ENCODE measurements around the gene TEC. TPM values are rescaled to one million over a fixed set of nuclear protein-coding genes. Genes with fewer than 3 reads are reported as not detected.

The TEC gene
- total RNA-seq, 4 donors from 2014 or later = 3.6 to 12.7 (median 3.9) TPM

DNA sequence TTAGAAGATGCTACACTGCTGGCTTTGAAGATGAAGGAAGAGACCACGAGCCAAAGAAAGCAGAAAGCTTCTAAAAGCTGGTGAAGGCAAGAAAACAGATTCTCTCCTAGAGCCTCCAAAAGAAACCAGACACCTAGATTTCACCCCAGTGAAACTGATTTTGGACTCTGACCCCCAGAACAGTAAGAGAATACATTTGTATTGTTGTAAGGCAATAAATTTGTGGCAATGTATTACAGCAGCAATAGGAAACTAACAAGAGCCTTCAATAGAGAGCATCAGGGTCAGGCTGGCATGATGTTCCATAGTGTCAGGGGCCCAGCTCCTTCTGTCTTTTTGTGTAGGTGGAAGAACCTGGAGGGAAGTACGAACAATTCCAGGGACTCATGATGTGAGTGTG lies 6.0 kb upstream of the TEC start:
- Histone ChIP-seq H3K9me3 (no peaks in the 10 kb centered on the region), H3K27me3 (no peaks in the 10 kb centered on the region), H3K4me1 (no peaks in the 10 kb centered on the region), H3K4me3 (replicated peaks in 1 of 3) (no peak overlapping the region), H3K27ac (no peak overlapping the region), H3K36me3 (no peaks in the 10 kb centered on the region)
- intact Hi-C loops (cut with DNase I) = no loop called here
- TF ChIP-seq POLR2A (IDR thresholded peaks at IDR 0.05) = no peak
- TF ChIP-seq, protein P1, sequence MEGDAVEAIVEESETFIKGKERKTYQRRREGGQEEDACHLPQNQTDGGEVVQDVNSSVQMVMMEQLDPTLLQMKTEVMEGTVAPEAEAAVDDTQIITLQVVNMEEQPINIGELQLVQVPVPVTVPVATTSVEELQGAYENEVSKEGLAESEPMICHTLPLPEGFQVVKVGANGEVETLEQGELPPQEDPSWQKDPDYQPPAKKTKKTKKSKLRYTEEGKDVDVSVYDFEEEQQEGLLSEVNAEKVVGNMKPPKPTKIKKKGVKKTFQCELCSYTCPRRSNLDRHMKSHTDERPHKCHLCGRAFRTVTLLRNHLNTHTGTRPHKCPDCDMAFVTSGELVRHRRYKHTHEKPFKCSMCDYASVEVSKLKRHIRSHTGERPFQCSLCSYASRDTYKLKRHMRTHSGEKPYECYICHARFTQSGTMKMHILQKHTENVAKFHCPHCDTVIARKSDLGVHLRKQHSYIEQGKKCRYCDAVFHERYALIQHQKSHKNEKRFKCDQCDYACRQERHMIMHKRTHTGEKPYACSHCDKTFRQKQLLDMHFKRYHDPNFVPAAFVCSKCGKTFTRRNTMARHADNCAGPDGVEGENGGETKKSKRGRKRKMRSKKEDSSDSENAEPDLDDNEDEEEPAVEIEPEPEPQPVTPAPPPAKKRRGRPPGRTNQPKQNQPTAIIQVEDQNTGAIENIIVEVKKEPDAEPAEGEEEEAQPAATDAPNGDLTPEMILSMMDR (IDR thresholded peaks at IDR 0.05) = no peak
- 83 to 84% methylated on average over 2 of the region's 2 CpGs for WGBS, 2 donors
- DNase-seq = no peak

DNA sequence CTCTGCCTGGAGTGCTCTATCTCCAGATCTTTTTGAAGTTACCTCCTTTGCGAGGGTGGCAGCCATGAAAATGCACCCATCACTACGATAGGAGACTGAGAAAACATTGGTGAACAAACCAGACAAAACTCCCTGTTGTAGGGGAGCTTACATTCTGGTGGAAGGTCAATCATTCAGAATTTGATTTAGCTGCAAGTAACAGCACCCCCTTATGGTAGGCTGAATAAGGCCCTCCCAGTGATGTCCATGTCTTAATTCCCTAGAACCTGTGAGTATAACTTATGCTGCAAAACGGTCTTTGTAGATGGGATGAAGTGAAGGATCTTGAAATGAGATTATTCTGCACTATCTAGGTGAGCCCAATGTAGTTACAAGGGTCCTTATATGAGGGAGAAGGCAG lies 5.6 kb upstream of the TEC start:
- no peaks in the 10 kb centered on the region for H3K9me3 ChIP-seq
- H3K36me3 ChIP-seq = no peaks in the 10 kb centered on the region
- intact Hi-C loops (cut with DNase I) = no loop called here
- no peak overlapping the region for H3K27ac ChIP-seq
- H3K4me1 ChIP-seq = no peaks in the 10 kb centered on the region
- no peaks in the 10 kb centered on the region for H3K27me3 ChIP-seq
- TF ChIP-seq POLR2A (IDR thresholded peaks at IDR 0.05) = no peak
- TF ChIP-seq, protein P1 (IDR thresholded peaks at IDR 0.05) = peak in 3 of 6 experiments; percentile 9 to 32 (median 17)
- no peak for DNase-seq
- WGBS, 2 donors = 70 to 75% methylated on average over 3 of the region's 3 CpGs
- H3K4me3 ChIP-seq (replicated peaks in 1 of 3) = no peak overlapping the region

DNA sequence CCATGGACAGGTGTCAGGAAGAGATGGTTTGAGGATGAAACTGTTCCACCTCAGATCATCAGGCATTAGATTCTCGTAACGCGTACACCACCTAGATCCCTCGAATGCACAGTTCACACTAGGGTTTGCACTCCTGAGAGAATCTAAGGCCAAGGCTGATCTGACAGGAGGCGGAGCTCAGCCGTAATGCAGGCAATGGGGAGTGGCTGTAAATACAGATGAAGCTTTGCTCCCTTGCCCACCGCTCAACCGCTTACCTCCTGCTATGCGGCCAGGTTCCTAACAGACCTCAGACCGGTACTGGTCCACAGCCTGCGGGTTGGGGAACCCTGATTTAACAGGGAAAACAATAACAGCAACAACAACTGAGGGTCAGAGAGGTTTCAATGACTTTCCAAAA lies 2.0 kb upstream of the TEC start:
- H3K27me3 ChIP-seq = no peaks in the 10 kb centered on the region
- TF ChIP-seq POLR2A (IDR thresholded peaks at IDR 0.05) = no peak
- TF ChIP-seq, protein P1 (IDR thresholded peaks at IDR 0.05) = no peak
- H3K4me1 ChIP-seq = no peaks in the 10 kb centered on the region
- no peaks in the 10 kb centered on the region for H3K9me3 ChIP-seq
- H3K27ac ChIP-seq = no peak overlapping the region
- no peak for DNase-seq
- H3K4me3 ChIP-seq (replicated peaks in 1 of 3) = no peak overlapping the region
- intact Hi-C loops (cut with DNase I) = no loop called here
- H3K36me3 ChIP-seq = no peaks in the 10 kb centered on the region
- 95 to 97% methylated on average over 11 of the region's 11 CpGs for WGBS, 2 donors

DNA sequence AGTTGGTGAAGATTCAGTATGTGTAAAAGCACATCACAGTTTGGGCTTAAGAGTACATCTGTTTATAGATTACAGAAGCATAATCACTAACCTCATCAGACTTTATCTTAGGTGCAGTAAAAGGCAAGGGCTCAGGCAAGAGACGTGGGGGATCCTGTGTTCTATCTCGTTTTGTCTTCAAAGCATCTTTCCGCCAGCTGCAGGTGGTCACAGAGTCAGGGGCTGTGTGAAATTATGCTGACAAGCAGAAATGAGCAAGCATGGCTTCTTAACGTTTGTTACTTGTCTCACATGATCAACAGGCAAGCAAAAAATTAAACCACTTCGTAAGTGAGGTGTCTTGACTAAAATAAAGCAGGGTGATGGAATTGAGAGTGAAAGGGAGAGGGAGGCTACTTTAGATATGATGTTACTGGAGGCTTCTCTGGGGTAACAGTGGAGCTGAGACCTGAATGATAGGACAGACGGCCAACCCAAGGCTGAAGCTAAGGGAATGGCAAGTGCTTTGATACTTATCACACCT lies 1.4 kb upstream of the TEC start:
- TF ChIP-seq POLR2A (IDR thresholded peaks at IDR 0.05) = no peak
- TF ChIP-seq, protein P1 (IDR thresholded peaks at IDR 0.05) = no peak
- Histone ChIP-seq H3K9me3 (no peaks in the 10 kb centered on the region), H3K27me3 (no peaks in the 10 kb centered on the region), H3K4me1 (no peaks in the 10 kb centered on the region), H3K4me3 (replicated peaks in 1 of 3) (no peak overlapping the region), H3K27ac (no peak overlapping the region), H3K36me3 (no peaks in the 10 kb centered on the region)
- WGBS, 2 donors = 80 to 86% methylated on average over 6 of the region's 6 CpGs
- no peak for DNase-seq
- intact Hi-C loops (cut with DNase I) = no loop called here

DNA sequence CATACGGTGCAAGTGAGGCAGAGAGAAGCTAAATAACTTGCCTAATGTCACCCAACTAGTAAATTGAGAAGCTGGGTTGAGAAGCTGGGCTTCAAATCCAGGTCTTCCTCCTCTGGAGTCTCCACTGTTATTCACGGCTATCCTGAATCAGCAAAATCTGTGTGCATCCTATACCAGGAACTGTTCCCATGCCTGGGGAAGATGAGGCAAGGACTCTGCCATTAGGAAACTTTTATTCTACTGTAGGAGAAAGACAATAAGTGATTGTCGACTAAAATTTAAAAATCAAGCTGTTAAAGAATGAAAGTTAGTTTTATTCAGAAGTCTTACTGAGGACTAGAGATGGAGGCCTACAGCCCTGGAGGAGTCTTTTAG lies 872 bp upstream of the TEC start:
- no peak for DNase-seq
- intact Hi-C loops (cut with DNase I) = no loop called here
- TF ChIP-seq, protein P1 (IDR thresholded peaks at IDR 0.05) = no peak
- Histone ChIP-seq H3K4me1 (no peaks in the 10 kb centered on the region), H3K27ac (peak overlapping the region; percentile 84 to 90 (median 87)), H3K36me3 (no peaks in the 10 kb centered on the region), H3K9me3 (no peaks in the 10 kb centered on the region), H3K4me3 (replicated peaks in 1 of 3) (peak overlapping the region in 1 of 3 donors; percentile 80), H3K27me3 (no peaks in the 10 kb centered on the region)
- WGBS, 2 donors = 70 to 71% methylated on average over 3 of the region's 3 CpGs

Measured in thyroid gland (tissue), 4 donors.